Naive thymus-derived CD4-positive, alpha-beta T cell (primary cell): Measurements from ENCODE around the gene ANO1. TPM values are rescaled to one million over a fixed set of nuclear protein-coding genes. Genes with fewer than 3 reads are reported as not detected.

Experiments used
- ATAC-seq: fragments of 150-1000 bp; cut with Tn5 transposase; 2 replicates; pipeline ENCODE4 v1.10.0; 2021; ENCODE audit warnings: mild to moderate bottlenecking, moderate library complexity
- CTCF ChIA-PET: fragments of 350-600 bp; sonication (Branson Sonifier 250); formaldehyde crosslinking; loops from one replicate; lab custom pipeline; 2021; ENCODE audit warnings: antibody characterized with exemption; lab: Charles Lee
- POLR2A ChIA-PET: fragments of 350-600 bp; sonication (Branson Sonifier 250); formaldehyde crosslinking; loops from one replicate; lab custom pipeline; 2021; ENCODE audit warnings: antibody characterized with exemption, inconsistent platforms; lab: Charles Lee
- DNase-seq, 9 donors: peaks; one replicate each; pipeline versions ENCODE4 v3.0.0 to v3.0.0-alpha.2; 2020 to 2022; ENCODE audit warnings: mixed read lengths in 1 of 9
- H3K27ac ChIP-seq: one replicate; pipeline ENCODE4 v1.7.0; 2013; ENCODE audit warnings: mild to moderate bottlenecking, low read depth, low read length, moderate library complexity
- H3K27me3 ChIP-seq, 2 donors: one replicate each; pipeline ENCODE4 v1.7.0; 2013; ENCODE audit warnings: low read length in 2 of 2, mild to moderate bottlenecking in 2 of 2, moderate library complexity in 2 of 2; ENCODE audit not compliant: control insufficient read depth in 2 of 2, insufficient read depth in 2 of 2
- H3K36me3 ChIP-seq, 3 experiments: 1 replicate in 2 of 3; 2 replicates in 1 of 3; pipeline ENCODE4 v1.7.0; 2013; ENCODE audit warnings: low read length in 3 of 3, mild to moderate bottlenecking in 3 of 3, moderate library complexity in 1 of 3; ENCODE audit not compliant: insufficient read depth in 3 of 3, control insufficient read depth in 2 of 3
- H3K4me1 ChIP-seq, 2 donors: one replicate each; pipeline ENCODE4 v1.7.0; 2013; ENCODE audit warnings: low read length in 2 of 2, mild to moderate bottlenecking in 2 of 2, moderate library complexity in 1 of 2; ENCODE audit not compliant: control insufficient read depth in 2 of 2, insufficient read depth in 2 of 2
- H3K4me3 ChIP-seq: 2 replicates; pipeline ENCODE4 v1.7.0; 2013; ENCODE audit warnings: mild to moderate bottlenecking, low read length
- H3K9me3 ChIP-seq, 3 experiments: 1 replicate in 2 of 3; 2 replicates in 1 of 3; pipeline ENCODE4 v1.7.0; 2013; ENCODE audit warnings: low read length in 3 of 3; ENCODE audit not compliant: control insufficient read depth in 2 of 3
- H3K27ac Mint-ChIP-seq, 9 donors: one replicate each; pipeline ENCODE4 v1.8.0; 2020 to 2022; ENCODE audit warnings: mixed read lengths in 9 of 9, mild to moderate bottlenecking in 8 of 9, moderate library complexity in 5 of 9, inconsistent platforms in 2 of 9
- H3K27me3 Mint-ChIP-seq, 5 donors: one replicate each; pipeline ENCODE4 v1.8.0; 2021 to 2022; ENCODE audit warnings: mixed read lengths in 5 of 5, mild to moderate bottlenecking in 1 of 5
- H3K36me3 Mint-ChIP-seq, 5 donors: one replicate each; pipeline ENCODE4 v1.8.0; 2020 to 2022; ENCODE audit warnings: mixed read lengths in 5 of 5, mild to moderate bottlenecking in 3 of 5, inconsistent platforms in 1 of 5
- H3K4me1 Mint-ChIP-seq, 7 donors: one replicate each; pipeline ENCODE4 v1.8.0; 2020 to 2022; ENCODE audit warnings: mixed read lengths in 7 of 7, mild to moderate bottlenecking in 3 of 7, inconsistent platforms in 1 of 7
- H3K4me3 Mint-ChIP-seq, 10 donors: one replicate each; pipeline ENCODE4 v1.8.0; 2020 to 2022; ENCODE audit warnings: mild to moderate bottlenecking in 10 of 10, mixed read lengths in 10 of 10, moderate library complexity in 6 of 10, inconsistent platforms in 2 of 10
- H3K9me3 Mint-ChIP-seq, 11 donors: one replicate each; pipeline ENCODE4 v1.8.0; 2020 to 2022; ENCODE audit warnings: mixed read lengths in 11 of 11, mild to moderate bottlenecking in 4 of 11, inconsistent platforms in 1 of 11, moderate library complexity in 1 of 11
- intact Hi-C, 2 donors: fragments of 100-400 bp; cut with micrococcal nuclease; formaldehyde crosslinking; loops; one replicate each; pipeline ENCODE4 v1.15.1; 2023
- polyA plus RNA-seq, 2 donors: library from polyadenylated mRNA; unstranded; fragments of 300-500 nt; fragmentation: Illumina TruSeq; gene quantifications; one replicate each; pipeline ENCODE4 v1.2.3, GENCODE V29; 2021
- total RNA-seq, 6 experiments: library from RNA in 5 of 6; stranded (reverse) in 5 of 6; gene quantifications; 1 replicate in 5 of 6; 2 replicates in 1 of 6; pipeline ENCODE4 v1.2.3 and lab custom pipeline; 2021 to 2026

ANO1 gene
- total and polyA plus RNA-seq, 7 experiments from 2014 or later, result not detected

GRCh38 chr11:70050243-70050642 lies 27.9 kb upstream of the ANO1 start:
- Histone ChIP-seq H3K4me3 (no peak overlapping the region), H3K27me3 (no peaks in the 10 kb centered on the region), H3K27ac (no peak overlapping the region), H3K4me1 (no peaks in the 10 kb centered on the region), H3K9me3 (no peaks in the 10 kb centered on the region), H3K36me3 (no peaks in the 10 kb centered on the region)
- ATAC-seq, result no peak
- Mint-ChIP-seq H3K27ac (no peak overlapping the region), H3K9me3 (peaks cover 0 to 10% (median 0%) of the 10 kb centered on the region in 11 donors), H3K27me3 (peaks cover 19 to 49% (median 37%) of the 10 kb centered on the region in 5 donors), H3K4me3 (no peak overlapping the region), H3K36me3 (peaks cover 0 to 5% (median 0%) of the 10 kb centered on the region in 5 donors), H3K4me1 (no peaks in the 10 kb centered on the region)
- ChIA-PET CTCF (no interaction called here), POLR2A (interaction anchor here (0.7 kb wide), 1 partner anchor 124 kb away, joined by 3 read pairs; no protein-coding TSS in a partner anchor)
- DNase-seq, result no peak
- intact Hi-C loops, result no loop called here

- H3K4me3 ChIP-seq, result no peak overlapping the region
- Mint-ChIP-seq H3K4me1 (no peaks in the 10 kb centered on the region), H3K27ac (no peak overlapping the region), H3K9me3 (peaks cover 4 to 25% (median 10%) of the 10 kb centered on the region in 11 donors), H3K27me3 (peaks cover 30 to 62% (median 41%) of the 10 kb centered on the region in 5 donors), H3K36me3 (peaks cover 0 to 6% (median 0%) of the 10 kb centered on the region in 5 donors), H3K4me3 (no peak overlapping the region)
- DNase-seq (no peak), ATAC-seq (no peak)
- CTCF ChIA-PET, result no interaction called here
- intact Hi-C loops, result no loop called here
- no peaks in the 10 kb centered on the region for H3K27me3 ChIP-seq
- no peaks in the 10 kb centered on the region for H3K4me1 ChIP-seq
- H3K27ac ChIP-seq, result no peak overlapping the region
- H3K9me3 ChIP-seq, result no peaks in the 10 kb centered on the region
- POLR2A ChIA-PET, result no interaction called here
- no peaks in the 10 kb centered on the region for H3K36me3 ChIP-seq
Measured at GRCh38 chr11:70054004-70054403, 24.1 kb upstream of the ANO1 start.

- Histone ChIP-seq H3K27me3 (no peaks in the 10 kb centered on the region), H3K9me3 (no peaks in the 10 kb centered on the region), H3K36me3 (no peaks in the 10 kb centered on the region), H3K4me1 (no peaks in the 10 kb centered on the region), H3K27ac (no peak overlapping the region), H3K4me3 (no peak overlapping the region)
- ATAC-seq (no peak), DNase-seq (no peak)
- peaks cover 4 to 25% (median 10%) of the 10 kb centered on the region in 11 donors for H3K9me3 Mint-ChIP-seq
- H3K4me1 Mint-ChIP-seq, result no peaks in the 10 kb centered on the region
- peaks cover 0 to 6% (median 0%) of the 10 kb centered on the region in 5 donors for H3K36me3 Mint-ChIP-seq
- no peak overlapping the region for H3K27ac Mint-ChIP-seq
- peaks cover 29 to 55% (median 33%) of the 10 kb centered on the region in 5 donors for H3K27me3 Mint-ChIP-seq
- intact Hi-C loops, result no loop called here
- no peak overlapping the region for H3K4me3 Mint-ChIP-seq
- ChIA-PET POLR2A (interaction anchor here (1.1 kb wide), 1 partner anchor 274 kb away, joined by 4 read pairs; no protein-coding TSS in a partner anchor), CTCF (no interaction called here)
Measured at GRCh38 chr11:70055444-70055843, 22.7 kb upstream of the ANO1 start.

- DNase-seq, result no peak
- Histone ChIP-seq H3K36me3 (no peaks in the 10 kb centered on the region), H3K27me3 (no peaks in the 10 kb centered on the region), H3K27ac (no peak overlapping the region), H3K4me1 (no peaks in the 10 kb centered on the region), H3K9me3 (no peaks in the 10 kb centered on the region), H3K4me3 (no peak overlapping the region)
- no peaks in the 10 kb centered on the region for H3K4me1 Mint-ChIP-seq
- CTCF ChIA-PET, result no interaction called here
- peaks cover 4 to 25% (median 10%) of the 10 kb centered on the region in 11 donors for H3K9me3 Mint-ChIP-seq
- intact Hi-C loops, result no loop called here
- peaks cover 21 to 40% (median 30%) of the 10 kb centered on the region in 5 donors for H3K27me3 Mint-ChIP-seq
- ATAC-seq, result no peak
- POLR2A ChIA-PET, result no interaction called here
- peaks cover 0 to 6% (median 0%) of the 10 kb centered on the region in 5 donors for H3K36me3 Mint-ChIP-seq
- no peak overlapping the region for H3K4me3 Mint-ChIP-seq
- H3K27ac Mint-ChIP-seq, result no peak overlapping the region
Measured at GRCh38 chr11:70057080-70057479, 21.0 kb upstream of the ANO1 start.

GRCh38 chr11:70059971-70060370 lies 18.1 kb upstream of the ANO1 start:
- DNase-seq (no peak), ATAC-seq (no peak)
- Histone ChIP-seq H3K27ac (no peak overlapping the region), H3K27me3 (no peaks in the 10 kb centered on the region), H3K36me3 (no peaks in the 10 kb centered on the region), H3K4me1 (no peaks in the 10 kb centered on the region), H3K4me3 (no peak overlapping the region), H3K9me3 (no peaks in the 10 kb centered on the region)
- H3K9me3 Mint-ChIP-seq, result peaks cover 2 to 25% (median 11%) of the 10 kb centered on the region in 11 donors
- no peak overlapping the region for H3K4me3 Mint-ChIP-seq
- POLR2A ChIA-PET, result no interaction called here
- CTCF ChIA-PET, result interaction anchor here (0.7 kb wide), 1 partner anchor 175 kb away, joined by 3 read pairs; no protein-coding TSS in a partner anchor
- H3K4me1 Mint-ChIP-seq, result no peaks in the 10 kb centered on the region
- intact Hi-C loops, result no loop called here
- peaks cover 11 to 29% (median 20%) of the 10 kb centered on the region in 5 donors for H3K27me3 Mint-ChIP-seq
- H3K27ac Mint-ChIP-seq, result no peak overlapping the region
- H3K36me3 Mint-ChIP-seq, result peaks cover 0 to 6% (median 0%) of the 10 kb centered on the region in 5 donors

GRCh38 chr11:70060611-70061293 lies 17.4 kb upstream of the ANO1 start:
- Mint-ChIP-seq H3K9me3 (peaks cover 2 to 21% (median 10%) of the 10 kb centered on the region in 11 donors), H3K36me3 (peaks cover 0 to 6% (median 0%) of the 10 kb centered on the region in 5 donors), H3K27me3 (peaks cover 9 to 33% (median 20%) of the 10 kb centered on the region in 5 donors), H3K4me1 (no peaks in the 10 kb centered on the region), H3K4me3 (no peak overlapping the region), H3K27ac (no peak overlapping the region)
- no peaks in the 10 kb centered on the region for H3K27me3 ChIP-seq
- ChIA-PET CTCF (interaction anchor here (0.6 to 0.7 kb wide), 3 partner anchors 61 to 174 kb away, joined by 3 to 4 read pairs (median 3); no protein-coding TSS in a partner anchor), POLR2A (no interaction called here)
- H3K36me3 ChIP-seq, result no peaks in the 10 kb centered on the region
- no peak overlapping the region for H3K27ac ChIP-seq
- no peak for ATAC-seq
- no peak overlapping the region for H3K4me3 ChIP-seq
- DNase-seq, result no peak
- no peaks in the 10 kb centered on the region for H3K9me3 ChIP-seq
- no peaks in the 10 kb centered on the region for H3K4me1 ChIP-seq
- intact Hi-C loops, result no loop called here
